ENCODE data around the gene UBE2Q2.

The UBE2Q2 gene

GRCh38 chr15:75928680-75929608 lies 85.7 kb downstream of the UBE2Q2 start:
- peak in 1 of 2 experiments; percentile 38 for DNase-seq

- DNase-seq: no peak
These were observed 86.7 kb downstream of the UBE2Q2 start for GRCh38 chr15:75929799-75930565.

- DNase-seq: no peak
These were observed 87.6 kb downstream of the UBE2Q2 start for GRCh38 chr15:75930866-75931265.

GRCh38 chr15:75942464-75942863 lies 99.2 kb downstream of the UBE2Q2 start:
- DNase-seq: no peak

- no peak for DNase-seq
These were observed 100.0 kb downstream of the UBE2Q2 start for GRCh38 chr15:75943246-75943645.

- no peak for DNase-seq
These were observed 100.5 kb downstream of the UBE2Q2 start for GRCh38 chr15:75943713-75944215.

GRCh38 chr15:75945953-75946352 lies 102.7 kb downstream of the UBE2Q2 start:
- DNase-seq: no peak

- DNase-seq: no peak
These were observed 103.8 kb downstream of the UBE2Q2 start for GRCh38 chr15:75947092-75947491.

- DNase-seq: no peak
These were observed 105.6 kb downstream of the UBE2Q2 start for GRCh38 chr15:75948761-75949296.

Data from AML-193 (cell line).